ENCODE data around the gene USP35.

DNA sequence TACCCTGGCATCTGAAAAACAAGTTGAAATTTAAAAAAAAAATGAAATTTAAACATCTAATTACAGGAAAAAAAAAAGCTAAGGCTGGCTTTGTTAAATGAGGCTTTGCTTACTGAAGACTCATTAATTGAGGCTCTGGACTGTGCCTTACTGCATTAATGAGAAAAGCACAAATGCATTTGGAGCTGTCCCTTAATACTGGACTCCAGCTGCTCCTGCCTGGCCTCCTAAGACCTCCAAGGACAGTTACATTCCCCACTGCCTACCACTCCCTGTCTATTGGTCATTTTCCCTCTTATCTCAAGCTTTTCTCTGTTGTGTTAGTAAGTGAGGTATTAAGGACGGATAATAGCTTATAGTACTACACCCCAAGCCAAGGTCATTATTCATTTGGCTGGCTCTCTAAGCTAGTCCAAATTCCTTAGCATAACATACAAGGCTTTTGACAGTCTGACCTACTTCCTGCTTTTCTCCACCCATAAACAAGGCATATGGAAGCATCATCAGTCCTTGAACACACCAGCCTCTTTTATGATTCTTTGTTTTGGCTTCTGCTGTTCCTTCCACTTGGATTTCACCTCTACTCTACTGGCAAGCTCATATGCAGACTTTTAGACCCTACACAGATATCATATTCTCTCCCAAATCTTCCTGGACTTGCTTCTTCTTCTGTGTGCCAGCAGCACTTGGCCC is 62.5 kb downstream of the USP35 start:
- TF ChIP-seq, protein P1, sequence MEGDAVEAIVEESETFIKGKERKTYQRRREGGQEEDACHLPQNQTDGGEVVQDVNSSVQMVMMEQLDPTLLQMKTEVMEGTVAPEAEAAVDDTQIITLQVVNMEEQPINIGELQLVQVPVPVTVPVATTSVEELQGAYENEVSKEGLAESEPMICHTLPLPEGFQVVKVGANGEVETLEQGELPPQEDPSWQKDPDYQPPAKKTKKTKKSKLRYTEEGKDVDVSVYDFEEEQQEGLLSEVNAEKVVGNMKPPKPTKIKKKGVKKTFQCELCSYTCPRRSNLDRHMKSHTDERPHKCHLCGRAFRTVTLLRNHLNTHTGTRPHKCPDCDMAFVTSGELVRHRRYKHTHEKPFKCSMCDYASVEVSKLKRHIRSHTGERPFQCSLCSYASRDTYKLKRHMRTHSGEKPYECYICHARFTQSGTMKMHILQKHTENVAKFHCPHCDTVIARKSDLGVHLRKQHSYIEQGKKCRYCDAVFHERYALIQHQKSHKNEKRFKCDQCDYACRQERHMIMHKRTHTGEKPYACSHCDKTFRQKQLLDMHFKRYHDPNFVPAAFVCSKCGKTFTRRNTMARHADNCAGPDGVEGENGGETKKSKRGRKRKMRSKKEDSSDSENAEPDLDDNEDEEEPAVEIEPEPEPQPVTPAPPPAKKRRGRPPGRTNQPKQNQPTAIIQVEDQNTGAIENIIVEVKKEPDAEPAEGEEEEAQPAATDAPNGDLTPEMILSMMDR (IDR thresholded peaks at IDR 0.05) = no peak
- no peak for TF ChIP-seq EZH2 (IDR thresholded peaks at IDR 0.05; ENCODE audit: borderline replicate concordance, insufficient read depth, low read depth, low read length, poor library complexity, severe bottlenecking)
